Chondrocyte (in vitro differentiated cells): ENCODE measurements around the gene EPHA6. TPM values are rescaled to one million over a fixed set of nuclear protein-coding genes. Genes with fewer than 3 reads are reported as not detected.
A peak's percentile ranks its signal among the peaks of the same experiment; 100 is the strongest.

Experiments
- DNase-seq: peaks from one replicate; pipeline ENCODE4 v3.0.0; 2021; ENCODE audit warnings: mixed read lengths, low spot score
- H3K27ac Mint-ChIP-seq: one replicate; pipeline ENCODE4 v1.8.0; 2021; ENCODE audit warnings: mild to moderate bottlenecking, moderate library complexity, mixed read lengths; ENCODE audit not compliant: unreplicated experiment
- H3K27me3 Mint-ChIP-seq: 2 replicates; pipeline ENCODE4 v1.8.0; 2021; ENCODE audit warnings: low read depth, mixed read lengths
- H3K36me3 Mint-ChIP-seq: 2 replicates; pipeline ENCODE4 v1.8.0; 2021; ENCODE audit warnings: low read depth, mixed read lengths
- H3K4me1 Mint-ChIP-seq: 2 replicates; pipeline ENCODE4 v1.8.0; 2021; ENCODE audit warnings: low read depth, mild to moderate bottlenecking, mixed read lengths
- H3K4me3 Mint-ChIP-seq: one replicate; pipeline ENCODE4 v1.8.0; 2021; ENCODE audit warnings: mild to moderate bottlenecking, moderate library complexity, mixed read lengths; ENCODE audit not compliant: unreplicated experiment
- H3K9me3 Mint-ChIP-seq: 2 replicates; pipeline ENCODE4 v1.8.0; 2021; ENCODE audit warnings: low read depth, mixed read lengths
- CTCF ChIP-seq: fragments of 200-600 bp; sonication (generic); IDR thresholded peaks from 2 replicates; pipeline ENCODE4 v1.5.0; 2021; ENCODE audit warnings: antibody characterized with exemption, mild to moderate bottlenecking, moderate library complexity
- total RNA-seq: library from RNA; stranded (reverse); gene quantifications from 3 replicates; pipeline ENCODE4 v1.2.1, GENCODE V29; 2021

Gene EPHA6
- total RNA-seq, 1 donor from 2014 or later, result 0.62 TPM

- no peaks in the 10 kb centered on the region for H3K27me3 Mint-ChIP-seq
- no peak overlapping the region for H3K27ac Mint-ChIP-seq
- H3K4me1 Mint-ChIP-seq, result peaks cover 18% of the 10 kb centered on the region
- TF ChIP-seq CTCF, result no peak
- H3K4me3 Mint-ChIP-seq, result no peak overlapping the region
- peaks cover 10% of the 10 kb centered on the region for H3K36me3 Mint-ChIP-seq
- DNase-seq, result no peak
- peaks cover 8% of the 10 kb centered on the region for H3K9me3 Mint-ChIP-seq
Observed at GRCh38 chr3:97778152-97778551, 963.8 kb downstream of the EPHA6 start.

DNA sequence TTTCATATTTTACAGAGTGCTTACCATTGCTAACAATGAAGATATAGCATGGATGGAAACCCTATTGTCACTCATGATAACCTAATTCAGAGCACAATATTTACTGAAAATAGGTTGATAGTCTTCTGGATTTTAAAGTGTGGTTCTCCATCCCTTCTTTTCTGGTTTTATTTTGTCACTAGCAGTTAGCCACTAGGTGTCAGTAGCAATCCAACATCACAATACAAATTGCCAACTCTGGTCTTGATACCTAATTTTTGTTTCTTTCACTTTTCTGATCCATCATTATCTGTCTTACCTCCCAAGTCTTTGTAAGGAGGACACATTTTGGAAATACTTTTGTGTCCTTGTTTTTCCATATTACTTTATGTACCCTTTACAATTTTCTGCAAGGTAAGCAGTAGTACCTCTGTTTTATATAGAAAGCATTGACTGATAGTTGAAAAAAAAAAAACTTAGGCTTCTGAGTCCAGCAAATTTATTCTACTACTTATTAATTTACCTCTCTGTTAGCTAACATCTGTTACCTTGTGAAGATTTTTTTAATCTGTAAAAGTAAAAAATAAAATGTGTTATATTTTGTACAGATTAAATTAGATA is 979.1 kb downstream of the EPHA6 start:
- Mint-ChIP-seq H3K4me1 (no peaks in the 10 kb centered on the region), H3K27ac (no peak overlapping the region), H3K27me3 (no peaks in the 10 kb centered on the region), H3K9me3 (no peaks in the 10 kb centered on the region), H3K4me3 (no peak overlapping the region), H3K36me3 (no peaks in the 10 kb centered on the region)
- no peak for DNase-seq
- TF ChIP-seq CTCF, result peak; percentile 96

DNA sequence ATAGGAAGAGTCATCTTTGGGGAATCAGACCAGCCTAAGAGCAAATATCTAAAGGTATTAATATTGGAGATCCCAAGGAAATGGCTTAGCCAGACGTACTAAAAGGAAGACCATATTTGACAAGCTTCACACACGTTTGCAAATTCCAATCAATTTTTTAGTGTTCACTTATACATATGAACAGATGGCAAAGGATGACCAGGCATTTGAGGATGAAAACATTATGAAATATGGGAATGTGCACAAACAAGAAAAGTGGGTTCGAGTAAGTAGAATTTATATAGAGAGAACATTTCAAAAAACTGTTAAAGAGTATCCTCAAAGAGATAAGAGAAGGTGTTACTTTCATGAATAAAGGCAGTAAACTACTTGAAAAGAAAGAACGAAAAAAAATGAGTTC is 981.6 kb downstream of the EPHA6 start:
- no peak overlapping the region for H3K27ac Mint-ChIP-seq
- H3K36me3 Mint-ChIP-seq, result no peaks in the 10 kb centered on the region
- no peak overlapping the region for H3K4me3 Mint-ChIP-seq
- no peak for TF ChIP-seq CTCF
- no peak for DNase-seq
- H3K9me3 Mint-ChIP-seq, result no peaks in the 10 kb centered on the region
- no peaks in the 10 kb centered on the region for H3K27me3 Mint-ChIP-seq
- no peaks in the 10 kb centered on the region for H3K4me1 Mint-ChIP-seq
